Measurements from ENCODE around the gene KDF1. TPM values are rescaled to one million over a fixed set of nuclear protein-coding genes. Genes with fewer than 3 reads are reported as not detected.

Gene KDF1
- total RNA-seq, 1 experiment from 2014 or later, result 20.5 TPM

GRCh38 chr1:26936823-26937222 lies 23.4 kb downstream of the KDF1 start:
- Histone ChIP-seq H3K27ac (no peak overlapping the region), H3K4me1 (replicated peaks; ENCODE audit: insufficient read depth) (no peaks in the 10 kb centered on the region), H2AFZ (no peak overlapping the region), H3K79me2 (ENCODE audit: low read depth) (0 out of 2 replicates have a peak, but pooled peaks cover 12% of the 10 kb centered on the region), H3K27me3 (ENCODE audit: insufficient read depth, low read depth) (no peaks in the 10 kb centered on the region), H3K4me2 (no peak overlapping the region), H3K9me3 (ENCODE audit: insufficient read depth, low read depth) (no peaks in the 10 kb centered on the region), H3F3A (ENCODE audit: insufficient read depth, low read depth) (no peaks in the 10 kb centered on the region; the same call in 1 of the 2 replicates), H3K9me2 (ENCODE audit: insufficient read depth) (no peaks in the 10 kb centered on the region), H3K4me3 (no peak overlapping the region), H4K20me1 (ENCODE audit: insufficient read depth) (peaks cover 12% of the 10 kb centered on the region; the same call in 1 of the 2 replicates), H3K36me3 (ENCODE audit: low read depth) (no peaks in the 10 kb centered on the region)
- ChIA-PET POLR2A (ENCODE audit: unreplicated experiment) (no interaction called here), CTCF (no interaction called here)
- intact Hi-C loops (cut with micrococcal nuclease; ENCODE audit: unreplicated experiment), result no loop called here
- no peak for DNase-seq
- no TSS peak for BruUV-seq (replicated peaks)
- TF ChIP-seq EZH2 (IDR thresholded peaks at IDR 0.05; ENCODE audit: low read depth) (no peak), CTCF (conservative IDR thresholded peaks at IDR 0.05) (no peak)

- H3K9me2 ChIP-seq (ENCODE audit: insufficient read depth), result no peaks in the 10 kb centered on the region
- H3K4me1 ChIP-seq (replicated peaks; ENCODE audit: insufficient read depth), result no peaks in the 10 kb centered on the region
- H3K79me2 ChIP-seq (ENCODE audit: low read depth), result 0 out of 2 replicates have a peak, but pooled peaks cover 11% of the 10 kb centered on the region
- no peak for DNase-seq
- H4K20me1 ChIP-seq (ENCODE audit: insufficient read depth), result no peaks in the 10 kb centered on the region; the same call in 1 of the 2 replicates
- 0 out of 2 replicates have a peak, but pooled peaks cover 9% of the 10 kb centered on the region for H3K36me3 ChIP-seq (ENCODE audit: low read depth)
- no peaks in the 10 kb centered on the region; the same call in 1 of the 2 replicates for H3F3A ChIP-seq (ENCODE audit: insufficient read depth, low read depth)
- no peak overlapping the region for H2AFZ ChIP-seq
- ChIA-PET CTCF (no interaction called here), POLR2A (ENCODE audit: unreplicated experiment) (no interaction called here)
- no peaks in the 10 kb centered on the region for H3K27me3 ChIP-seq (ENCODE audit: insufficient read depth, low read depth)
- no peak overlapping the region for H3K4me3 ChIP-seq
- BruUV-seq (replicated peaks), result no TSS peak
- TF ChIP-seq EZH2 (IDR thresholded peaks at IDR 0.05; ENCODE audit: low read depth) (no peak), CTCF (conservative IDR thresholded peaks at IDR 0.05) (no peak)
- no peaks in the 10 kb centered on the region for H3K9me3 ChIP-seq (ENCODE audit: insufficient read depth, low read depth)
- H3K4me2 ChIP-seq, result no peak overlapping the region
- intact Hi-C loops (cut with micrococcal nuclease; ENCODE audit: unreplicated experiment), result no loop called here
- no peak overlapping the region for H3K27ac ChIP-seq
Observed at GRCh38 chr1:26932531-26932930, 27.7 kb downstream of the KDF1 start.

GRCh38 chr1:26923711-26924110 lies 36.6 kb downstream of the KDF1 start:
- intact Hi-C loops (cut with micrococcal nuclease; ENCODE audit: unreplicated experiment), result no loop called here
- H3K27me3 ChIP-seq (ENCODE audit: insufficient read depth, low read depth), result no peaks in the 10 kb centered on the region
- H3F3A ChIP-seq (ENCODE audit: insufficient read depth, low read depth), result no peaks in the 10 kb centered on the region
- H3K4me3 ChIP-seq, result no peak overlapping the region
- H3K4me1 ChIP-seq (replicated peaks; ENCODE audit: insufficient read depth), result peaks cover 12% of the 10 kb centered on the region
- ChIA-PET POLR2A (ENCODE audit: unreplicated experiment) (no interaction called here), CTCF (interaction anchor here (0.6 kb wide), 1 partner anchor 109 kb away, joined by 3 read pairs; no protein-coding TSS in a partner anchor)
- peaks cover 20% of the 10 kb centered on the region for H4K20me1 ChIP-seq (ENCODE audit: insufficient read depth)
- no TSS peak for BruUV-seq (replicated peaks)
- TF ChIP-seq EZH2 (IDR thresholded peaks at IDR 0.05; ENCODE audit: low read depth), result no peak
- TF ChIP-seq CTCF (conservative IDR thresholded peaks at IDR 0.05), result no peak
- DNase-seq, result no peak
- peak overlapping the region; percentile 82; the same call in 1 of the 2 replicates for H3K4me2 ChIP-seq
- H3K9me3 ChIP-seq (ENCODE audit: insufficient read depth, low read depth), result no peaks in the 10 kb centered on the region
- H2AFZ ChIP-seq, result no peak overlapping the region
- H3K9me2 ChIP-seq (ENCODE audit: insufficient read depth), result no peaks in the 10 kb centered on the region
- H3K79me2 ChIP-seq (ENCODE audit: low read depth), result peaks cover 44% of the 10 kb centered on the region
- no peak overlapping the region for H3K27ac ChIP-seq
- H3K36me3 ChIP-seq (ENCODE audit: low read depth), result peaks cover 19% of the 10 kb centered on the region; the same call in 1 of the 2 replicates

Data from PC-9 (cell line).